Vagina (tissue), 2 donors: ENCODE results near the gene PARS2.

ENCODE experiments used
- POLR2A ChIP-seq, 2 donors: fragments of 450-650 bp; IDR thresholded peaks; one replicate each; pipeline ENCODE4 v1.6.1; 2017; ENCODE audit warnings: antibody characterized with exemption in 2 of 2, mild to moderate bottlenecking in 2 of 2, moderate library complexity in 2 of 2
- POLR2AphosphoS5 ChIP-seq, 2 donors: sonication (generic); formaldehyde crosslinking; IDR thresholded peaks; one replicate each; pipeline ENCODE4 v1.9.0; 2017; ENCODE audit warnings: antibody characterized with exemption in 2 of 2, mild to moderate bottlenecking in 2 of 2, low read depth in 1 of 2; ENCODE audit not compliant: insufficient read depth in 1 of 2

DNA sequence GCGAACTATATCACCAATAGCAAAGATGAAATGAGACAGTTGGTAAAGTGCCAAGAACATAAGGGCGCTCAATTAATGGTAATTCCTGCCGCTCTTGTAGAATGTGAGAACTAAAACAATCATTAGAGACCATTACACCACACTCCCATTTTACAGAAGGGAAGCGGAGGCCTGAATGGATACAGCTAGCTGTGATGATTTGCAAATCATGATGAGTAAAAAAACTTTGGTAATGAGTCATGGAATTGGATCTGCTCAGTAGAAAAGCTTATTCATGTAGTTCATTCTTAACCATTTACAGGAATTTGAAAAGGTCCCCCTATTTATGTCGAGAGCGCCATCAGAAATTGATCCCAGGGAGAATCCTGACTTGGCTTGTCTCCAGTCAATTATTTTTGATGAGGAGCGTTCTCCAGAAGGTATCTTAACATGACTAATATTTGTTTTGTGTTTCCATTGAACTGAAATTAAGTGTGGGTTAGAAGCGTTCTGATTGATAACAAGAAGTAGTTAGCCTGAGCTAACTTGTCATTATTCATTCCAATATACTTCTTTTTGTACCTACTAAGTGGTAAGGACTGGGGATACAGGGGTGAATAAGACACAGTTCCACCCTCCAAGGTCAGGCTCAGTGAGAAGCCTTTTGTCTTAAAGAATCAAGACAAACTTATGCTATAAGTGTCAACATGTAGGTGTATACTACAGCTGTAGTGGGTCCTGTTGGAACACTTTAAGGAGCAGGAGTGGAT lies 47.9 kb downstream of the PARS2 start:
- no peak for TF ChIP-seq POLR2A (IDR thresholded peaks at IDR 0.05)
- no peak for TF ChIP-seq POLR2AphosphoS5 (IDR thresholded peaks at IDR 0.05; ENCODE audit: insufficient read depth in 1 of 2, low read depth in 1 of 2)
